HL-60 (cell line): ENCODE results near the gene POU2AF1.

ENCODE experiments used
- GABPA ChIP-seq: IDR thresholded peaks from 2 replicates; pipeline ENCODE4 v1.6.1; 2012; ENCODE audit warnings: low read depth
- TF ChIP-seq, protein P1 (sequence below): IDR thresholded peaks from one replicate; pipeline ENCODE4 v1.5.1; 2011; ENCODE audit warnings: low read length, control low read depth, inconsistent platforms; ENCODE audit not compliant: insufficient read depth

DNA sequence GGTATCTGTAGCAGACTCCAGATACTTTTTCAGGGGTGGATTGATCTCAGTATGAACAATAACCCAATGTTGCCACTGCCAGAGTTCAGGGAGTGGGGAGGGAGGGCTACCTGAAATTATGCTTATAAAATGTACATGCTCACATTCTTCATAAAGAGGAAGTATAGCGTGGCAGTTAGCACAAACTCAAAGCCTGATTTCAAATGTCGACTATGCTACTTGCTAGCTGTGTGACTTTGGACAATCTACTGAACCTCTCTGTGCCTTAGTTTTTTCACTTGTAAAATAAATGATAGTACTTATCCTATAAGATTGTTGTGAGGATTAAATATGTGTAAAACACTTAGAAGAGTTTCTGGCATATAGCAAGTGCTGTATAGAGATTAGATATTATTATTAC lies 26.5 kb upstream of the POU2AF1 start:
- TF ChIP-seq, protein P1, sequence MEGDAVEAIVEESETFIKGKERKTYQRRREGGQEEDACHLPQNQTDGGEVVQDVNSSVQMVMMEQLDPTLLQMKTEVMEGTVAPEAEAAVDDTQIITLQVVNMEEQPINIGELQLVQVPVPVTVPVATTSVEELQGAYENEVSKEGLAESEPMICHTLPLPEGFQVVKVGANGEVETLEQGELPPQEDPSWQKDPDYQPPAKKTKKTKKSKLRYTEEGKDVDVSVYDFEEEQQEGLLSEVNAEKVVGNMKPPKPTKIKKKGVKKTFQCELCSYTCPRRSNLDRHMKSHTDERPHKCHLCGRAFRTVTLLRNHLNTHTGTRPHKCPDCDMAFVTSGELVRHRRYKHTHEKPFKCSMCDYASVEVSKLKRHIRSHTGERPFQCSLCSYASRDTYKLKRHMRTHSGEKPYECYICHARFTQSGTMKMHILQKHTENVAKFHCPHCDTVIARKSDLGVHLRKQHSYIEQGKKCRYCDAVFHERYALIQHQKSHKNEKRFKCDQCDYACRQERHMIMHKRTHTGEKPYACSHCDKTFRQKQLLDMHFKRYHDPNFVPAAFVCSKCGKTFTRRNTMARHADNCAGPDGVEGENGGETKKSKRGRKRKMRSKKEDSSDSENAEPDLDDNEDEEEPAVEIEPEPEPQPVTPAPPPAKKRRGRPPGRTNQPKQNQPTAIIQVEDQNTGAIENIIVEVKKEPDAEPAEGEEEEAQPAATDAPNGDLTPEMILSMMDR, result no peak
- no peak for TF ChIP-seq GABPA
